Ectodermal cell (in vitro differentiated cells): ENCODE results near the gene DCP1A.
A peak's percentile ranks its signal among the peaks of the same experiment; 100 is the strongest.
"Not testable (repeated sequence)": the region's sequence is repeated elsewhere in the genome, so short reads cannot be mapped to it uniquely, and the experiment has no call there.

ENCODE experiments used
- H3K27ac ChIP-seq: 2 replicates; pipeline ENCODE4 v1.7.0; 2013; ENCODE audit warnings: mild to moderate bottlenecking, low read depth, low read length; ENCODE audit not compliant: insufficient read depth, poor library complexity, severe bottlenecking
- H3K27me3 ChIP-seq: 2 replicates; pipeline ENCODE4 v1.7.0; 2013; ENCODE audit warnings: mild to moderate bottlenecking, low read length; ENCODE audit not compliant: insufficient read depth, control insufficient read depth, poor library complexity, severe bottlenecking
- H3K36me3 ChIP-seq: one replicate; pipeline ENCODE4 v1.7.0; 2013; ENCODE audit warnings: low read length; ENCODE audit not compliant: control insufficient read depth, insufficient read depth
- H3K4me1 ChIP-seq: one replicate; pipeline ENCODE4 v1.7.0; 2013; ENCODE audit warnings: low read length; ENCODE audit not compliant: control insufficient read depth, insufficient read depth
- H3K4me3 ChIP-seq: 2 replicates; pipeline ENCODE4 v1.7.0; 2013; ENCODE audit warnings: low read depth, low read length, control low read depth; ENCODE audit not compliant: insufficient read depth
- H3K9me3 ChIP-seq: 2 replicates; pipeline ENCODE4 v1.7.0; 2013; ENCODE audit warnings: mild to moderate bottlenecking, low read length, moderate library complexity; ENCODE audit not compliant: control insufficient read depth
- WGBS, 2 experiments: methylation state at CpG; one replicate each; pipeline ENCODE4 v1.1.7; 2013; ENCODE audit warnings: missing lambda C conversion rate in 2 of 2; 5-methylcytosine and 5-hydroxymethylcytosine counted together

The DCP1A gene

GRCh38 chr3:53357458-53357857, 10.1 kb upstream of the DCP1A start:
- Histone ChIP-seq H3K27ac (no peak overlapping the region), H3K9me3 (no peaks in the 10 kb centered on the region), H3K4me3 (no peak overlapping the region), H3K27me3 (no peaks in the 10 kb centered on the region), H3K4me1 (no peaks in the 10 kb centered on the region), H3K36me3 (no peaks in the 10 kb centered on the region)
- 81 to 84% methylated on average over 1 of the region's 1 CpG for WGBS, 2 experiments

DNA sequence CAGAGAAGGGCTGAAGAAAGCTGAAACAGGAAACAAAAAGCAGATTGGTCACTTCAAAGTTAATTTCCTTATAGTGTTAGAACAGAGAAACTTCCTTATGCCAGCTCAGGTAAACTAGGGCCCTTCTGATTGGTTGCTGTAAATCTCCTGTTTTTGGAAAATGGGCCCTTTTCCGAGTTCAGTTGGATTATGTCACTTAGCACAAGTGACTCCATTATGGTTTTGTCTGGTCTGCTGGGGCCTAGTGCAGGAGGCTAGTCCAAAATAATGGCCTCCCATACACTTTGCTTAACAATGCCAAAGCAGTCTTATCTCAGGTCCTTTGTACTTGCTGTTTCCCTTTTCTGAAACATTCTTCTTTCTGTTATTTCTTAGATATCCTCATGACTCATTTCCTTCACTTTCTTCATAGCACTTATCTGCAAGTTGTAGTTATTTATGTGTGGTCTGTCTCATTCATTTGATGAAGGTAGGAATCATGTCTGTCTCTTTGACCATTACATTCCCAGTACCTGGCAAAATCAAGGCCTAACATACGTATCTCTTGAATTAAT, 7.7 kb upstream of the DCP1A start:
- no peaks in the 10 kb centered on the region for H3K27me3 ChIP-seq
- H3K36me3 ChIP-seq: no peaks in the 10 kb centered on the region
- no peak overlapping the region for H3K4me3 ChIP-seq
- no peaks in the 10 kb centered on the region for H3K9me3 ChIP-seq
- H3K4me1 ChIP-seq: no peaks in the 10 kb centered on the region
- H3K27ac ChIP-seq: no peak overlapping the region
- 91 to 96% methylated on average over 2 of the region's 2 CpGs for WGBS, 2 experiments

DNA sequence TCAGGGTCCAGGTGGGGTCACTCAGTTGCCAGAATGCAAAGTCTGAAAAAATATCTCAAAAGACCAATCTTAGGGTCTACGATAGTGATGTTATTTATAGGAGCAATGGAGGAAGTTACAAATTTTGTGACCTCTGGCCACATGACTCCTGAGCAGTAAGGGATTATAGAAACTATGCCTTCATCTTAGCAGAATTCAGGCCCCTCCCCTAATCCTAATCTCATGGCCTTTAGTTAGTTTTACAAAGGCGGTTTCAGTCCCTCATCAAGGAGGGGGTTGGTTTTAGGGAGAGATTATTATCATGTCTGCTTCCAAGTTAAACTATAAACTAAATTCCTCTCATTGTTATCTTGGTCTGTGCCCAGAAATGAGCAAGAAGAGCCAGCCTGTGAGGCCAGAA, 5.9 kb upstream of the DCP1A start:
- Histone ChIP-seq H3K36me3 (no peaks in the 10 kb centered on the region), H3K27ac (no peak overlapping the region), H3K9me3 (no peaks in the 10 kb centered on the region), H3K27me3 (no peaks in the 10 kb centered on the region), H3K4me1 (no peaks in the 10 kb centered on the region), H3K4me3 (no peak overlapping the region)
- 91 to 100% methylated on average over 1 to 2 of the region's 2 CpGs for WGBS, 2 experiments

- Histone ChIP-seq H3K27me3 (no peaks in the 10 kb centered on the region), H3K9me3 (no peaks in the 10 kb centered on the region), H3K4me1 (no peaks in the 10 kb centered on the region), H3K4me3 (no peak overlapping the region), H3K27ac (no peak overlapping the region), H3K36me3 (no peaks in the 10 kb centered on the region)
- WGBS, 2 experiments: 30 to 33% methylated on average over 3 of the region's 3 CpGs
Observed at GRCh38 chr3:53350652-53351051, 3.3 kb upstream of the DCP1A start.

DNA sequence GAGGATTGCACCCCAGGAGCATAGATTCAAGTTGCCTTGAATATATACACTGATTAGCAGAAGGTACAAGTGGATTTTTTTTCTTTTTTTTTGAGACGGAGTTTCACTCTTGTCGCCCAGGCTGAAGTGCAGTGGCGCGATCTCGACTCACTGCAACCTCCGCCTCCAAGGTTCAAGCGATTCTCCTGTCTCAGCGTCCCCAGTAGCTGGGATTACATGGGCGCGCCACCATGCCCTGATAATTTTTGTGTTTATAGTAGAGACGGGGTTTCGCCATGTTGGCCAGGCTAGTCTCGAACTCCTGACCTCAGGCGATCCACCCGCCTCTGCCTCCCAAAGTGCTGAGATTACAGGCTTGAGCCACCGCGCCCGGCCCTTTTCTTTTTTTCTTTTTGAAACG, 775 bp upstream of the DCP1A start:
- H3K27ac ChIP-seq, H3K27me3 ChIP-seq, H3K4me1 ChIP-seq, H3K9me3 ChIP-seq, H3K36me3 ChIP-seq: not testable (repeated sequence)
- 87 to 88% methylated on average over 19 of the region's 19 CpGs for WGBS, 2 experiments
- H3K4me3 ChIP-seq: peak overlapping the region; percentile 70

- 0% methylated on average over 9 of the region's 11 CpGs for WGBS, 2 experiments
- no peaks in the 10 kb centered on the region for H3K27me3 ChIP-seq
- peak overlapping the region; percentile 70 for H3K4me3 ChIP-seq
- peaks cover 10% of the 10 kb centered on the region for H3K36me3 ChIP-seq
- H3K9me3 ChIP-seq: no peaks in the 10 kb centered on the region
- H3K4me1 ChIP-seq: no peaks in the 10 kb centered on the region
- H3K27ac ChIP-seq: peak overlapping the region; percentile 85
Observed at GRCh38 chr3:53346922-53347260, 452 bp downstream of the DCP1A start.

GRCh38 chr3:53346514-53346913, 829 bp downstream of the DCP1A start:
- Histone ChIP-seq H3K4me3 (peak overlapping the region; percentile 70), H3K27ac (peak overlapping the region; percentile 85), H3K36me3 (peaks cover 13% of the 10 kb centered on the region), H3K4me1 (no peaks in the 10 kb centered on the region), H3K27me3 (no peaks in the 10 kb centered on the region), H3K9me3 (no peaks in the 10 kb centered on the region)
- WGBS, 2 experiments: 2 to 3% methylated on average over 8 to 9 of the region's 9 CpGs

DNA sequence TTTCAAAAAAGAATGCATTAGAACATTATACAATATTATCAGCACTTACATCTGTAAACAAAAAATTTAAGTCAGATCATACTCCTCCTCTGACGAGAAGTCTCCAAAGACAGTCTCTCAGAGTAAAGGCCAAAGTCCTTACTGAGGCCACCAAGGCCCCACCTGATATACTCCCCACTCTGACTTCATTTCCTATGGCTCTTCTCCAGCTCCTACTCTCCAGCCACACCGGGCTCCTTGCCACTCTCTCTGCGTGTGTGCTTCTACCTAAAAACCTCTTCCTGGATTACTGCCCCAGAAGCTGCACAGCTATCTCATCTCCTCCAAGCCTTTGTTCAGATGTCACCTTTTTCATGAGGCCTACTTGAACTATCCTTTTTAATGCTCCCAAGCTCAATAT, 5.0 kb downstream of the DCP1A start:
- Histone ChIP-seq H3K27ac (no peak overlapping the region), H3K36me3 (peaks cover 31% of the 10 kb centered on the region), H3K4me1 (no peaks in the 10 kb centered on the region), H3K27me3 (no peaks in the 10 kb centered on the region), H3K4me3 (no peak overlapping the region), H3K9me3 (no peaks in the 10 kb centered on the region)
- 96 to 99% methylated on average over 3 of the region's 3 CpGs for WGBS, 2 experiments

DNA sequence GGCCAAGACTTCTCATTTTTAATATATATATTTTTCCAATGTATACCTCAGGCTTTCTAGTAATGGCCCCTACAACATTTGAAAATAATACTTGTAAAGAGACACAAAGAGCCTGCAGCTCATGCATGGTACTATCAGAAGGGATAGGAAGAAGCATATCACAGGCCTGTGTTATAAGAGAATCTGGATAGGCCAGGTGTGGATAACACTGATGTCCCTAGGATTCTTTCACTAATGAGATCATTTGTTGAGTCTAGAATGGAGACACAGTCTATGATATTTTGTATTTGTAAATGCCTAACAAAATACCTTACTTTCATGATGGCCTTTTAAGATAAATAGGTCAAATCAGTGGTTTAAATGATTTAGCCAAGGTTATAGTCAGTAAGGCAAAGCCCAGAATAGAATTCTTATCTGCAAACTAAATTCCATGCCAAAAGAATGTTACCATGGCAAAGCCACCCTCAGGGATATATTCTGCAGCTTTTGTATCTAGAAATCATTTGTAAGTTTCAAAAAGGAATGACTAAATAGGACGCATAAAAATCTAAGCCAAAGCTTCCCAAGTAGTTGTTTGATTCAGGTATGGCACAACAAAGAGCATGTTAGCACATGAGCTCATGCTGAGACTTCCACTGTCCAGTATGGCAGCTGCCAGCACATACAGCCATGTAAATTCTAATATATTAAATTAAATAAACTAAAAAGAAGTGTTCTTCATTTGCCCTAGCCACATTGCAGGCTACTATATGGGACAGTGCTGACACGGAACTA, 10.0 kb downstream of the DCP1A start:
- Histone ChIP-seq H3K4me3 (no peak overlapping the region), H3K4me1 (no peaks in the 10 kb centered on the region), H3K27me3 (no peaks in the 10 kb centered on the region), H3K27ac (no peak overlapping the region), H3K36me3 (peaks cover 33% of the 10 kb centered on the region), H3K9me3 (no peaks in the 10 kb centered on the region)
- 97% methylated on average over 2 of the region's 2 CpGs for WGBS, 2 experiments

DNA sequence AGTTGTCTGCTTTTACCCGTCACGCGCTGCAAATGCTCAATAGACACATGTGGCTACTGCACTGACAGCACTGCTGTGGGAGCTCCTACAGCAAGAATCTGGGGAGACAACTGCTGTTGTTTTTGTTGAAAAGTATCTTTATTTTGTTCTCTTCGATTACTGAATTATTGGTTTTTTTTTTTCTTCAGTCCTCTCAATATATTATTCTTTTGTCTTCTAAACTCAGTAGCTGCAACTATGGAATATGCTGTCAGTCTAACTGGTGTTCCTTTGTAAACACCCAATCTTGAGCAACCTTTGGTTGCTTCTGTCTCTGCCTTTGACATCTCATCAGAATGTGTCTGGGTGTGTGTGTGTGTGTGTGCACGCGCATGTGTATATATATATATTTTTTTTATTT, 12.6 kb downstream of the DCP1A start:
- Histone ChIP-seq H3K4me1 (no peaks in the 10 kb centered on the region), H3K9me3 (no peaks in the 10 kb centered on the region), H3K36me3 (peaks cover 18% of the 10 kb centered on the region), H3K27ac (no peak overlapping the region), H3K4me3 (no peak overlapping the region), H3K27me3 (no peaks in the 10 kb centered on the region)
- 98 to 100% methylated on average over 3 to 4 of the region's 6 CpGs for WGBS, 2 experiments
